Measurements from ENCODE around the gene TBL3. TPM values are rescaled to one million over a fixed set of nuclear protein-coding genes. Genes with fewer than 3 reads are reported as not detected.

Gene TBL3
- total RNA-seq, 1 donor from 2014 or later: 31.5 TPM

DNA sequence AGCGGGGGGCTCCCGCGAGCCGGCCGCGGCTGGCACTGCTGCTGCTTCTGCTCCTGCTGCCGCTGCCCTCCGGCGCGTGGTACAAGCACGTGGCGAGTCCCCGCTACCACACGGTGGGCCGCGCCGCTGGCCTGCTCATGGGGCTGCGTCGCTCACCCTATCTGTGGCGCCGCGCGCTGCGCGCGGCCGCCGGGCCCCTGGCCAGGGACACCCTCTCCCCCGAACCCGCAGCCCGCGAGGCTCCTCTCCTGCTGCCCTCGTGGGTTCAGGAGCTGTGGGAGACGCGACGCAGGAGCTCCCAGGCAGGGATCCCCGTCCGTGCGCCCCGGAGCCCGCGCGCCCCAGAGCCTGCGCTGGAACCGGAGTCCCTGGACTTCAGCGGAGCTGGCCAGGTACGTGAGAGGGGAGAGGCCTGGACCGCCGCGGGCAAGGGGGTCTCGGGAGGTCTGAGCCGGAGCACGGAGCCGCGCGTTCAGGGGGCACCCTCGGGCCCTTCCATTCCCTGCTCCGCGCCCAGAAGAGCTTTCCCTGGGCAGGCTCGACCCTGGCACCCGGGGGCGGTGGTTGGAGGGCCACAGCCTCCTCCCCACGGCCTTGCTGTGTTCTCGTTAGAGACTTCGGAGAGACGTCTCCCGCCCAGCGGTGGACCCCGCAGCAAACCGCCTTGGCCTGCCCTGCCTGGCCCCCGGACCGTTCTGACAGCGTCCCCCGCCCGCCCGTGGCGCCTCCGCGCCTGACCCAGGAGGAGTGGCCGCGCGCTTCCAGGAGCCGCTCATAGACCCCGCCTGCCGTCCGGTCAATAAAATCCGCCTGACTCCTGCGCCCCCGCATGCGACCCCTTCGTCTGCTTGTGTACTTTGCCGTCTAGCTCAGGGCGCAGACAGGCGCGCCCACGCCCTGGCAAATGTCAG, 48.3 kb downstream of the TBL3 start:
- no peak for ATAC-seq

DNA sequence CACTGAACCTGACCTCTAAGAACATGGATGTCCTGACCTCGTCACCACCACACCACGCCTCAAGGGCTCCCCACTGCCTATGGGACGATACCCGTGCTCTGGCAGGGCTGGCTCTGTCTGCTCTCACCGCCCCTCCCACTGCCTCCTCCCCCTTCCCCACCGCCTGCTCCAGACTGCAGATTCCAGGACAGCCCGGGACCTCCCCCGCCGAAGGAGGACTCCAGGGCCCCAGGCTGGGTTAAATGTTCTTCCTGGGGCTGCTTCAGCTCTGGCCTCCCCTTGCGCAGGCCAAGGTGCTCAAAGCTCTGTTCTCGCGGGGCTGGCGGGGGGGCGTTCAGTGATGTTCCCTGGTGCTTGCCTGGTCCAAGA, 50.9 kb downstream of the TBL3 start:
- ATAC-seq: peak; percentile 37

DNA sequence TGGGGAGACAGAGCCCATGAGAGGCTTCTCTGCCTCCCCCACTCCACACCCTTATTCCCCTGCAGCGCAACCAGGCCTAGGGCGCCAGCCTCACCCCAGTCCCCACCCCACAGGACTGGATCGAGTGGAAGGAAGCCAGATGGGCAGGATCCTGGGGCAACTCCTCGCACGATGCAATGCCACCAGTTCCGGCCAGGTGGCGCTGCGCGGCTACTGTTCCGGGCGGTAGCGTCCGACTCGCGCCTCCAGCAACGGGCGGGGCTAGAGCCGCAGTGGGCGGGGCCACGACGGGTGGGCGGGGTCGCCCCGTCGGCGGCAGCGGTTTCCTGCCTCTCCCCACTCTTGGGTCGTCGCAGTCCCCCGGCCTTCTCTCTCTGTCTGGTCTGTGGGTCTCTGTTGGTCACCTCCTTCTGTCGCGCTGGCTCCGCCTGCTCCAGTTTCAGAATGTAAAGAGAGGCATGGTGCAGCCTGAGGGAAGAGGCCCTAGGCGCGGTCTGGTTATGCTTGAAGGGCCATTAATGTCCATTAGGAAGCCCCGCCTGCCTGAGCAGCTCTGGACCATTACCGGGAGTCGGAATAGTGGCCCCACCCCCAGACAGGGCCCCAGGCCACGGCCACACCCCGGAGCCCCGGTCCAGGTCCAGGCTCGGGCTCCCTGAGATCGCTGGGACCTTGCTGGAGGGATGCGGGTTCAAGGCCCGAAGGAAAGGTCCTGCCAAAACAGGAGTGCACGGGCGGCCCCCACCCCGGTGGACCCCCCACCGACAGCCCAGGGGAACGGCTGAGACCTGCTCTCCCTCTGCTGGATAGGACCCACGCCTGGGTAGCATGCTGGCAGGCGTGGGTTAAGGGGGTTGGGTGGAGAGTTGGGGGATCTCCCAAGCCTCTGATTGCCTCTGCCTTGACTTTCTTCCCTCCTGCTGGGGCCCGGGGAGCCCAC, 51.5 kb downstream of the TBL3 start:
- ATAC-seq: peak; percentile 87

DNA sequence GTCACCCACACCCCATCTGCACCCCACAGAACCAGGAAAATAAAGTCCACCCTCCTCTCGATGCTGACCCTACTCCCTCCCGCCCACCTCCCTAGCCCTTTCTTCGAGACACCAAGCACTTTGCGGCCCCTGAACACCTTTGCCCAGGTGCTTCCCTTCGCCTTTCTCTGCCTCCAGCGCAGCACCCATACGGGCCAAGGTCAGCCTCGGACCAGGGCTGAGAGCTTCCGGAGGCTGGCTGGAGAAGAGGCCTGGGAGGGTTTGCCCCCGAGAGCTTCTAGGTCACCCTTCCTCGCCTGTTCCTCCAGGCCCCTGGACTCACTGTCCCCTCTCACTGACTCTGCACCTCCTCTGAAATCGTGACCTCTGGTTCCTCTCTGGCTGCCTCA, 52.2 kb downstream of the TBL3 start:
- no peak for ATAC-seq

DNA sequence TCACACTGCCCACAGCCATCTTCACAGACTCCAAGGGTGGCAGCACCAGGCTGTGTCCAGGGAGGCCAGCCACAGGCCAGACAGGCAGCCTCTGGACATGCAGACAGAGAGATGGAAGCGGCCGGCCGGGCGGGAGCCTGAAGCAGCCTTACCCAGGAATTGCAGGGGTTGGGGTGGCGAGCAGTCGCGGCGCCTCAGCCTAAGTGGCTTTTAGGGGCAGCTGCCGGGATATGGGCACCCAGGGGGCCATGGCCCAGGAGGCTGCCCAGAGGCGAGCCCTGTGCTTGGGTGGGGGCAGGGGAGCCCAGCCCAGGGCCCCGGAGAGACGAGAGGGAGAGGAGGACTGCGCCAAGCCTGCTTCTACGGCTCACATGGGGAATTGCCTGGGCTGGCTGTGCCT, 53.4 kb downstream of the TBL3 start:
- ATAC-seq: no peak

DNA sequence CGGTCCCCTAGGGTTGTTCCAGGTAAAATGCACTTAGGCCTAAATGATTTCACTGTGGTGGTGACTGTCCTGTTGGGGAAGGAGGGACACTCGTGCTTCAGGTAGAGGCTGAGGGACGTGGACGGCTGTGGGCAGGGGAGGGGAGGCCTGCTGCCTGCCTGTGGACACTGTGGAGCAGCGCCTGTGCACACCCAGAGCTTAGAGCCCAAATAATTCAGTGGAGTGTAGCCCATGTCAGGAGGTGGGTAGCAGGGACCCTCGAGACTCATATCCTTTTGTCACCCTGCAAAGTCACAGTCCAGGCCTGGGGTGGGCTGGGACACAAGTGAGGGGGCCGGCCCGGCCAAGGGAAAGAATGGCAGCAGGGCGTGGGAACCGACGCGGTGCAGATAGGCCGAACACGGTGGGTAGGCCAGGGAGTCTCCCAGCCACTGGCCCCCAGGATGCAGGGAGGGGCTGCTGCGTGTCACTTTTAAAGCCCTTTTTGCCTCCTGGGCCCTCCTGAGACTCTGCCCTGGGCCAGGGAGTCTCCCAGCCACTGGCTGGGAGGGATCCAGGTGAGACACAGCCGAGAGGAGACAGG, 54.1 kb downstream of the TBL3 start:
- ATAC-seq: no peak

DNA sequence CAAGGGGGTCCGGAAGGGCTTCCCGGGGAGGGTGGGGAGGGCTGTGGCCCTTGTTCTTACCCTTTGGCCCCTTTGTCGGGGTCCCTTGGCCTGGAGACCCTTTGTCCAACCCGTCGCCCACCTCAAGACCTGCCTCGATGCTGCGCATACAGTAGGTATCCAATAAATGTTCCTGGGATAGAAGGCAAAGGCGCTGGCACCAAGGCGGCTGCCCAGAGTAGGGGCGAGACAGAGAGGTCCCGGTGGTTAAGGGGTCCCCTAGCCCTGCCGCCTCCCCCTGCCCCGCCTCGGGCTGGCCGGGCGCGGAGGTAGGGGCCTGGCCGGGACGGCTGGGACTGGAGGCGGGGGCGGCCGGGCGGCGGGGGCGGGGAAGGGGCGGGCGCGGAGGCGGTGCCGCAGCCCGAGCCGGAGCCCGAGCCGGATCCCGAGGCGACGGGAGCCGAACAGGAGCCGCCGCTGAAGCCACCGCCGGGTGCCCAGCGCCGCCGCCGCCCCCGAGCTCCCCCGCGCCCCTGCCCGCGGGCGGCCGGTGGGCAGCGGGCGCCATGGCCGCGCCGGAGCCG, 54.7 kb downstream of the TBL3 start, which contains the start of gene NHERF2:
Gene NHERF2 (plus strand): TSS at position 442 of the 563 bp plus-strand sequence. CDS start 104 bp downstream, at position 546.
- ATAC-seq: no peak

DNA sequence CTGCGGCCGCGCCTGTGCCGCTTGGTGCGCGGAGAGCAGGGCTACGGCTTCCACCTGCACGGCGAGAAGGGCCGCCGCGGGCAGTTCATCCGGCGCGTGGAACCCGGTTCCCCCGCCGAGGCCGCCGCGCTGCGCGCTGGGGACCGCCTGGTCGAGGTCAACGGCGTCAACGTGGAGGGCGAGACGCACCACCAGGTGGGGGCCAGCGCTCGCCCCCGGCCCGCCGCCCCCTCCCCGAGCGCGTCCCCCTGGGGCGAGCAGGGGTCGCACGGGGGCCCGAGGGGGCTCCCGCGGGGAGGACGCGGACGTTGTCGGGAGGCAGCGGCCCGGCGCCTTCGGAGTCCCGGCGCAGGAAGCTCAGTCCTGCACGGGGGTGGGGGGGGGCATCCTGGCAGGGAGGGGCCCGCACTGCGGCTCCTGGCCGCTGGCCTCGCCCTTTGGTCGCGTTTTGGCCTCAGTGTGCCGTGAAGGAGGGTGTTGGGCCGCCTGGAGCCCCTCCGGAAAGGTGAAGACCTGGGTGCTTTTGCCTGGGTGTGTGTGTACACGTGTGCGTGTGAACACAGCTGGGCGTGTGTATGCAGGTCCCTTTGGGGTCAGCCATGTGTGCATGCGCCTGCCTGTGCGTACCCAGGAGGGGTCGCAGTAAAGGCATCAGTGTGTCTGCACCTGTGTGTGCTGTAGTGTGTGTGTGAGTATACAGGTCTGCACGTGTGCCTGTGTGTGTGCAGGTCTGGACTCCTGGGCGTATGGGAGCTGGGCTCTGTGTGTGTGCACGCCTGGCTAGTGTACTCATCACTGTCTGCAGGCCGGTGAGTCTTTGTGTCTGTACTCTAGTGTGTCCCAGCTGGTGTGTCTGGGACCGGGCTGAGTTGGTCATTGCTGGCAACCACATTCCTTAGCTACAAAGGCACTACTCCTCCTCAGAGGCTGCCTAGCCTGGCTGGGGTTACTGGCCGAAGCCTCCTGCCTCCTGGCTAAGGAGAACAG, 55.5 kb downstream of the TBL3 start:
- ATAC-seq: peak; percentile 6

DNA sequence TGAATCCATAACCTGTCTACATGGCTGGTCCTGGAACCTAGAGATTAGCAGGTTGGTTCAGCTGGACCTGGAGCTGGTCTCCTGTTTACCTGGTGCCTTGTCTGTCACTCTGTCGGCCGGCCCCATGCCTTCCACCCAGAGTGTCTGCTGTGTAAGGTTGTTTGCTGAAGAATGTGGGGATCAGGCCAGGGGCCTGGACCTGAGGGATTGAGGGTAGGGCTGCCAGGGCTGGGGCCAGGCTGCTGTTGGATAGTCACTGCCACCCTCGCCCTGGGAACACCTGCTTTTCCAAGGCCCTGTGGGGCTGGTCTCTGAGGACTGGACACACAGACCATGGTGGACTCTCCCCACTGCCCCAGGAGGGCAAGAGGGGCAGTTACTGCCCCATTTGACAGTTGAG, 56.3 kb downstream of the TBL3 start:
- no peak for ATAC-seq

DNA sequence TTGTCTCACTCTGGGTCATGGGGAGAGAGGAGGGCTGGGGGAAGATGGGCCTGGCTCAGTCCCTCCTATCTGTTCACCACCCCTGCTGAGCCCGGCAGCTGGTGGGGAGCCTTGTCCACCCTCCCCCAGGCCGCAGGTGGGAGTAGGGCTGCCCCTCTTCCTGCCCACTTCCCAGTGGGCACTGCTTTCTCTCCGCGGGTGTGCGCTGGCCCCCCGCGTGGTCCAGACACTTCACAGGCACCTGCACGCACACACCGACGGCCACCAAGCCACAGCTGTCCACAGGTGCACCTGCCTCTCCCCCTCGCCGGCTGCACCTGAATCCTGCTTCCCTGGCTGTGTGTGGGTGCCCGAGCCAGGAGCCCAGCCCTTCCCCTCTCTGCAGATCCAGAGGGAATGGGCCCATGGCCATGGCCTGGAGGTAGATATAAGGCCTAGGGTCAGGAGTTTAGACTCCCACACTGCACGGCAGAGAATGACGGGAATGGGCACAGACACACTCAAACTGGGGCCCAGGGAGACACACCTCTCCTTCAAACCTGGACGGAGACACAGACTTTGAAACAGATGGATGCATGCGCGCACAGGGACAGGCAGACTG, 56.9 kb downstream of the TBL3 start:
- ATAC-seq: no peak

DNA sequence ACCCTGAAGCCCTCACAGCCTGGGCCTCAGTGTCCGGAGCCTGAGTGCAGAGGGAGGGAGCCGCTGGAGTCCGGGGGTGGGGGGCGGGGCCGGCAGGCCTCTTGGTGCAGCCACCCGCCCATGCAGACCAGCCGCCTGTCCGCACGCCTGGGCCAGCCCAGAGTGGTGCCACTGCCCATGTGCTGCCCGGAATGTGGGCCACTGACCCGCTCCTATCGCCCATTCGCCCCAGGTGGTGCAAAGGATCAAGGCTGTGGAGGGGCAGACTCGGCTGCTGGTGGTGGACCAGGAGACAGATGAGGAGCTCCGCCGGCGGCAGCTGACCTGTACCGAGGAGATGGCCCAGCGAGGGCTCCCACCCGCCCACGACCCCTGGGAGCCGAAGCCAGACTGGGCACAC, 57.5 kb downstream of the TBL3 start:
- no peak for ATAC-seq

DNA sequence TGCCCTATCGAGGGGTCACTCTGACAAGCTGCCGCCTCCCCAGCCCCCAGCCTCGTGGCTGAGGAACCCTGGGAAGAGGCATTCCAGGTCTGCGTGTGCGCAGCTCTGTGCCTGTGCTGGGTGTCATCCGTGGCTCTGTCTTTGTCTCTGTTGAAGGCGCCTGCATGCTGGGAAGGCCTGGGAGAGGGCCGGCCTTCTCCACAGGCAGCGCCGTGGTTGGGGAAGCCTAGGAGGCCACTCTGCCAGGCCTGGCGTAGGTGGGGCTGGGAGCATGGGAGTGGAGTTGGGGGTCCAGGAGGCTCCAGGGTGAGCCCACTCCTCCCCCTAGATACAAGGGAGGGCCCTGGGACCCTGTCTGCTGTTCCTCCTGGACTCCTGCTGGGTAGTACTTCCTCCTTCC, 58.2 kb downstream of the TBL3 start:
- ATAC-seq: no peak

DNA sequence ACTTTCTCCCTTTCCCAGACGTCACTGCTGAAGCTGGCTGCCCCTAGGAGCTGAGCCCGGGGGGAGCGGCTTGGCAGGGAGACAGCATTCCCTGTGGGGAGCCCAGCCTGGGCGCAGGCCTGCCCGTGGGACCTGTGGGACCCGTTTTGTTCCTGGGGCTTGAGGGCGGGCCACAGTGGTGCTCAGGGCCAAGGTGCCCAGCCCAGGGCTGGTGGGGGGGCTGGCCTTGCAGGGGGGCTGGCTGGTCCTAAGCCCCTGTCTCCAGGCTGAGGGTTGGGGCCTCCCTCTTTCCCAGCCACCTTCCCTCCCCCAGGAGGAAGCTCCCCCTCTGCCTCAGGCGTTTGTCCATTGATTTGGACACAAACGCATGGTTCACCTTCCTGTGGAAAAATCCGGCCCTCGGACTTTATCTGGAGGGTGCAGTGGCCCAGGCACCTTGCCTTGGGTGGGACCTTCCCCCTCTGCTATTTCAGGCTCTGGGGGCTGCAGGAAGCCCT, 59.3 kb downstream of the TBL3 start:
- peak; percentile 12 for ATAC-seq

Other genes with a start within 250 kb of the TBL3 start
- 29.6 TPM for gene NME3, start 200.5 kb upstream of the TBL3 start, total RNA-seq
- 13.0 TPM for gene EME2, start 199.2 kb upstream of the TBL3 start, total RNA-seq
- gene MRPS34, start 198.9 kb upstream of the TBL3 start, total RNA-seq: 98.6 TPM
- 23.5 TPM for gene SPSB3, start 189.5 kb upstream of the TBL3 start, total RNA-seq
- gene NUBP2, start 189.1 kb upstream of the TBL3 start, total RNA-seq: 45.6 TPM
- not detected for gene IGFALS, start 178.3 kb upstream of the TBL3 start, total RNA-seq
- gene HAGH, start 145.2 kb upstream of the TBL3 start, total RNA-seq: 16.9 TPM
- gene FAHD1, start 144.8 kb upstream of the TBL3 start, total RNA-seq: 28.1 TPM
- gene MEIOB, start 99.9 kb upstream of the TBL3 start, total RNA-seq: not detected
- gene HS3ST6, start 53.6 kb upstream of the TBL3 start, total RNA-seq: 1.4 TPM
- 44.0 TPM for gene MSRB1, start 28.9 kb upstream of the TBL3 start, total RNA-seq
- gene RPL3L, start 17.4 kb upstream of the TBL3 start, total RNA-seq: 0.12 TPM
- 115 TPM for gene NDUFB10, start 12.5 kb upstream of the TBL3 start, total RNA-seq
- gene RPS2, start 7.2 kb upstream of the TBL3 start, total RNA-seq: 3,204 TPM
- gene RNF151, start 5.2 kb upstream of the TBL3 start, total RNA-seq: not detected
- gene NOXO1, start 9.4 kb downstream of the TBL3 start, total RNA-seq: 4.6 TPM
- 17.0 TPM for gene GFER, start 12.1 kb downstream of the TBL3 start, total RNA-seq
- 0.16 TPM for gene SYNGR3, start 17.9 kb downstream of the TBL3 start, total RNA-seq
- gene ZNF598, start 37.8 kb downstream of the TBL3 start, total RNA-seq: 41.0 TPM
- gene NPW, start 47.7 kb downstream of the TBL3 start, total RNA-seq: 0.80 TPM
- 21.6 TPM for gene NHERF2, start 54.8 kb downstream of the TBL3 start, total RNA-seq
- 15.8 TPM for gene NTHL1, start 75.8 kb downstream of the TBL3 start, total RNA-seq
- 49.5 TPM for gene TSC2, start 75.9 kb downstream of the TBL3 start, total RNA-seq
- 34.8 TPM for gene PKD1, start 163.8 kb downstream of the TBL3 start, total RNA-seq
- 6.0 TPM for gene RAB26, start 176.6 kb downstream of the TBL3 start, total RNA-seq
- 96.6 TPM for gene TRAF7, start 183.7 kb downstream of the TBL3 start, total RNA-seq
- 0.08 TPM for gene CASKIN1, start 224.6 kb downstream of the TBL3 start, total RNA-seq
- 28.5 TPM for gene MLST8, start 233.4 kb downstream of the TBL3 start, total RNA-seq
- gene BRICD5, start 238.8 kb downstream of the TBL3 start, total RNA-seq: 0.36 TPM
- gene PGP, start 242.8 kb downstream of the TBL3 start, total RNA-seq: 6.6 TPM

Measured in esophagus mucosa (tissue), 1 donor.